Parathyroid adenoma (tissue), 2 donors: Measurements from ENCODE around the gene HSD11B1.

ENCODE experiments used
- H2AFZ ChIP-seq: fragments of 300-600 bp; sonication (generic); one replicate; pipeline ENCODE4 v1.7.0; 2017; ENCODE audit warnings: antibody characterized with exemption, mild to moderate bottlenecking
- H3K27ac ChIP-seq: fragments of 300-600 bp; sonication (generic); one replicate; pipeline ENCODE4 v1.7.0; 2017
- H3K27me3 ChIP-seq: fragments of 300-600 bp; sonication (generic); one replicate; pipeline ENCODE4 v1.7.0; 2017; ENCODE audit warnings: low read length; ENCODE audit not compliant: control insufficient read depth, insufficient read depth
- H3K36me3 ChIP-seq: fragments of 300-600 bp; sonication (generic); one replicate; pipeline ENCODE4 v1.7.0; 2017; ENCODE audit warnings: low read length; ENCODE audit not compliant: control insufficient read depth, insufficient read depth
- H3K4me1 ChIP-seq: fragments of 300-600 bp; sonication (generic); one replicate; pipeline ENCODE4 v1.7.0; 2017; ENCODE audit warnings: control low read depth
- H3K4me2 ChIP-seq: fragments of 300-600 bp; sonication (generic); one replicate; pipeline ENCODE4 v1.7.0; 2017; ENCODE audit warnings: low read length
- H3K4me3 ChIP-seq: fragments of 300-600 bp; sonication (generic); one replicate; pipeline ENCODE4 v1.7.0; 2017; ENCODE audit warnings: low read depth, low read length
- H3K79me2 ChIP-seq: fragments of 300-600 bp; sonication (generic); one replicate; pipeline ENCODE4 v1.7.0; 2017; ENCODE audit warnings: control low read depth
- H3K9ac ChIP-seq: fragments of 300-600 bp; sonication (generic); one replicate; pipeline ENCODE4 v1.7.0; 2017; ENCODE audit warnings: mild to moderate bottlenecking
- H3K9me3 ChIP-seq: fragments of 300-600 bp; sonication (generic); one replicate; pipeline ENCODE4 v1.7.0; 2017; ENCODE audit warnings: low read length; ENCODE audit not compliant: control insufficient read depth
- TF ChIP-seq, protein P1 (sequence below): fragments of 300-600 bp; sonication (generic); IDR thresholded peaks from one replicate; pipeline ENCODE4 v1.7.0; 2017; ENCODE audit warnings: antibody characterized with exemption, mild to moderate bottlenecking
- donor health status: primary hyperparathyroidism.

HSD11B1 gene

DNA sequence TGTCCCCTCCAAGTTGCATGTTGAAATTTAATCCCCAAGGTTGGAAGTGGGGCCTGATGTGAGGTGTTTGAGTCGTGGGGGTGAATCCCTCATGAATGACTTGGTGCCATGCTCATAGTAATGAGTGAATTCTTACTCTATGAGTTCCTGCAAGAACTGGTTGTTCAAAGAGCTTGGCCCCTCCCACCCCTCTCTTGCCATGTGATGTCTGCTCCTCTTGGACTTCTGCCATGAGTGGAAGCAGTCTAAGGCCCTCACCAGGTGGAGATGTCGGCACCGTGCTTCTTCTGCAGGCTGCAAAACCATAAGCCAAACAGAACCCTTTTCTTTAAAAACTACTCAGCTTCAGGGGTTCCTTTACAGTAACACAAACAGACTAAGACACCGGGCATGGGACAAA, 15.2 kb upstream of the HSD11B1 start:
- TF ChIP-seq, protein P1, sequence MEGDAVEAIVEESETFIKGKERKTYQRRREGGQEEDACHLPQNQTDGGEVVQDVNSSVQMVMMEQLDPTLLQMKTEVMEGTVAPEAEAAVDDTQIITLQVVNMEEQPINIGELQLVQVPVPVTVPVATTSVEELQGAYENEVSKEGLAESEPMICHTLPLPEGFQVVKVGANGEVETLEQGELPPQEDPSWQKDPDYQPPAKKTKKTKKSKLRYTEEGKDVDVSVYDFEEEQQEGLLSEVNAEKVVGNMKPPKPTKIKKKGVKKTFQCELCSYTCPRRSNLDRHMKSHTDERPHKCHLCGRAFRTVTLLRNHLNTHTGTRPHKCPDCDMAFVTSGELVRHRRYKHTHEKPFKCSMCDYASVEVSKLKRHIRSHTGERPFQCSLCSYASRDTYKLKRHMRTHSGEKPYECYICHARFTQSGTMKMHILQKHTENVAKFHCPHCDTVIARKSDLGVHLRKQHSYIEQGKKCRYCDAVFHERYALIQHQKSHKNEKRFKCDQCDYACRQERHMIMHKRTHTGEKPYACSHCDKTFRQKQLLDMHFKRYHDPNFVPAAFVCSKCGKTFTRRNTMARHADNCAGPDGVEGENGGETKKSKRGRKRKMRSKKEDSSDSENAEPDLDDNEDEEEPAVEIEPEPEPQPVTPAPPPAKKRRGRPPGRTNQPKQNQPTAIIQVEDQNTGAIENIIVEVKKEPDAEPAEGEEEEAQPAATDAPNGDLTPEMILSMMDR: no peak
- Histone ChIP-seq H3K27ac (no peak overlapping the region), H3K27me3 (no peaks in the 10 kb centered on the region), H3K79me2 (no peaks in the 10 kb centered on the region), H3K4me2 (no peak overlapping the region), H3K9me3 (no peaks in the 10 kb centered on the region), H2AFZ (no peak overlapping the region), H3K9ac (no peak overlapping the region), H3K36me3 (no peaks in the 10 kb centered on the region), H3K4me3 (no peak overlapping the region), H3K4me1 (no peaks in the 10 kb centered on the region)

DNA sequence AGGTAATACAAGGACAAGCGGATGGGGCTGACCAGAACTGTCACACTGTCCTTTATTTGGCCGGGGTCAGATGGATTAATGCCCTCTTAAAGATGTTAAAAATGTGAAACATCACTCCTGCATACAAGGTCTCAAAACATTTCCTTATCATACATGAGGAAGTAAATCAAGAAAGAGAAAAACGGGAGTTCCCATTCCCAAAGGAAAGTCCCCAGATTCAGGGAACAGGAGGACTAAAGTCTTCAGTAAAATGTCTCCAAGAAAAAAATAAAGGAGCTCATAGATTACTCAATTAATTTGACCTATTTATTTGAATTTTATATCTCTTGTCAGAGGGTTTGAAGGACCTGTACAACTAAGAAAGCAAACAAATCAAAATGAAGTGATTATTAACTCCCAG, 13.4 kb upstream of the HSD11B1 start:
- no peak overlapping the region for H3K4me3 ChIP-seq
- H3K27me3 ChIP-seq: no peaks in the 10 kb centered on the region
- H3K79me2 ChIP-seq: no peaks in the 10 kb centered on the region
- H3K36me3 ChIP-seq: no peaks in the 10 kb centered on the region
- TF ChIP-seq, protein P1: no peak
- H3K27ac ChIP-seq: no peak overlapping the region
- no peak overlapping the region for H2AFZ ChIP-seq
- H3K4me1 ChIP-seq: no peaks in the 10 kb centered on the region
- H3K9me3 ChIP-seq: no peaks in the 10 kb centered on the region
- no peak overlapping the region for H3K9ac ChIP-seq
- H3K4me2 ChIP-seq: no peak overlapping the region

DNA sequence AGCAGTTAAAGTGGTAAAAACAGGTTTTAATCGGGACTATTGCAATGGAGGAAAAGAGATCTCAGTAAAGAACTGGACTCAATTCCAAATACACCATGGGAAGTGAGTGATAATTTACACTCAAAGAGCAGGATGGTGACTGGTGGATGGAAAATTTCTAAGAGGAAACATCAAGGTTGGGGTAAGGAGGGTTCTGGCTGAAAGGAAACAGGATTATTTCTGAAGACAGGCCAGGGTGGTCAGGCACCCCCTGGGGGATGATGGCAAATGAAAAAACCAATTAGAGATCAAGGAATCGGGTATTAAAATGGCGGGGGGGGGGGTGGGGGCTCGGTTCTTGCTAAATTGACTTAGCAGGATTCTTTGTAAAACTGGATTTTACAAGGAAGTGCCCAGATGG, 12.3 kb upstream of the HSD11B1 start:
- H3K4me2 ChIP-seq: no peak overlapping the region
- H3K79me2 ChIP-seq: no peaks in the 10 kb centered on the region
- no peaks in the 10 kb centered on the region for H3K36me3 ChIP-seq
- no peak overlapping the region for H3K27ac ChIP-seq
- H3K27me3 ChIP-seq: no peaks in the 10 kb centered on the region
- H3K4me1 ChIP-seq: no peaks in the 10 kb centered on the region
- no peaks in the 10 kb centered on the region for H3K9me3 ChIP-seq
- H3K9ac ChIP-seq: no peak overlapping the region
- no peak overlapping the region for H2AFZ ChIP-seq
- TF ChIP-seq, protein P1: no peak
- H3K4me3 ChIP-seq: no peak overlapping the region

DNA sequence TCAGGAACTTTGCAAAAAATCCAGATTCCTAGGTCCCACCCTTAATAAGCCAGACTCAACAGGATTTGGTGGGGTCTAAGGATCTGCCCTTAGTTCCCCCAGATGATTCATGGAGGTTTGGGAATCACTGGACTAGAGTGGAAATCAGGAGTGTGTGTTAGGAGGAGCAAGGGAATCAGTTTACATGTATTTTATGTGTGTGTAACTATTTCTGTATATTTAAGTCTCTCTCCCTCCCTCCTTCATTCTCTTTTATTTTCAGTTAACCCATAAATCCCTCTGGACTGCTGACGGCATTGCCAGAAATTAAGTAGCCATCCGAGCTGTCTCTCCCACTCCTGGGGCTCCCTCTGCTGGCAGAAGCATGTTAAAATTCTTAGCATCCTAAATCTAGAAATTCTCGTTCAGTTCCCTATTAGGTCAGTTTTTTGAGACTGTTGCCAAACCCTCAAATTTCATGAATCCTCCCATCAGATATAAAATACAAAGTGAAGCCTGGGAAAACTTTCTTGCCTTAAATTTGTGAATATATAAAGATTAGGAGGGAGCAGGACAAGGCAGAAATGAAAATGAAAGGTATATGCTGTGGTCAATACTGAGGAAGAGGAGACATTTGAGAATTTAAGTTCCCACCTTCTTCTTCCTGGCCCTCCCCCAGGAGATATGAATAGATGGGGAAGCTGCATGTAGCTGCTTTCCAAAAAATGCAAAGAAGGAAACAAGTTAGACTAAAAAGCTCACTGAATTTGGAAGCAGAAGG, 11.7 kb upstream of the HSD11B1 start:
- TF ChIP-seq, protein P1: peak; percentile 71
- H3K27me3 ChIP-seq: no peaks in the 10 kb centered on the region
- H3K79me2 ChIP-seq: no peaks in the 10 kb centered on the region
- no peak overlapping the region for H3K27ac ChIP-seq
- H3K4me3 ChIP-seq: no peak overlapping the region
- no peak overlapping the region for H3K4me2 ChIP-seq
- H2AFZ ChIP-seq: no peak overlapping the region
- no peak overlapping the region for H3K9ac ChIP-seq
- no peaks in the 10 kb centered on the region for H3K9me3 ChIP-seq
- no peaks in the 10 kb centered on the region for H3K4me1 ChIP-seq
- H3K36me3 ChIP-seq: no peaks in the 10 kb centered on the region

DNA sequence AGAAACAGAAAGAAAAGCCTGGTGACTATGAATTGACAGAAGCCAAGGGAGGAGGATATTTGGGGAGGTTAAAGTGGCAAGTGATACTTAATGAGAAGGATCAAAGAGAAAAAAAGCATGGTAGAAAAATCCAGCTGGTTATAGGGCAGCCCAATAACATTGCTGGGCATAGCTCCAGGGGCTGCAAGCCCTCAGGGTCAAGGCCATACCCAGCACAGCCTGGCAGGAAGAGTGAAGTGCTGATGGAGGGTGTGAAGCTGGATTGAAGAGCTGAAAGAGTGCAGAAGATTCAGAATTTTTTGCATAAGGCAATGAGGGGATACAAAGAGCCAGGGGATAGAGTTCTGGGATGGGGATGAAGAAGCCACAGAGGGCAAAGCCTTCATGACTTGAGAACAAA, 8.0 kb upstream of the HSD11B1 start:
- no peaks in the 10 kb centered on the region for H3K4me1 ChIP-seq
- H3K36me3 ChIP-seq: no peaks in the 10 kb centered on the region
- H3K4me2 ChIP-seq: no peak overlapping the region
- H2AFZ ChIP-seq: no peak overlapping the region
- no peak overlapping the region for H3K4me3 ChIP-seq
- H3K79me2 ChIP-seq: no peaks in the 10 kb centered on the region
- no peaks in the 10 kb centered on the region for H3K27me3 ChIP-seq
- H3K9me3 ChIP-seq: no peaks in the 10 kb centered on the region
- no peak overlapping the region for H3K27ac ChIP-seq
- H3K9ac ChIP-seq: no peak overlapping the region
- TF ChIP-seq, protein P1: no peak
